ENCODE data around the gene KIFC3.
"Not testable (repeated sequence)": the region's sequence is repeated elsewhere in the genome, so short reads cannot be mapped to it uniquely, and the experiment has no call there.

KIFC3 gene

GRCh38 chr16:57802341-57803133, at the start of gene KIFC3:
TSS of gene KIFC3 (minus strand) at chr16:57802491. CDS start at chr16:57798243, 4,248 bp downstream.
- DNase-seq (ENCODE audit: low read depth in 2 of 2) = peak; percentile 43 to 57

DNA sequence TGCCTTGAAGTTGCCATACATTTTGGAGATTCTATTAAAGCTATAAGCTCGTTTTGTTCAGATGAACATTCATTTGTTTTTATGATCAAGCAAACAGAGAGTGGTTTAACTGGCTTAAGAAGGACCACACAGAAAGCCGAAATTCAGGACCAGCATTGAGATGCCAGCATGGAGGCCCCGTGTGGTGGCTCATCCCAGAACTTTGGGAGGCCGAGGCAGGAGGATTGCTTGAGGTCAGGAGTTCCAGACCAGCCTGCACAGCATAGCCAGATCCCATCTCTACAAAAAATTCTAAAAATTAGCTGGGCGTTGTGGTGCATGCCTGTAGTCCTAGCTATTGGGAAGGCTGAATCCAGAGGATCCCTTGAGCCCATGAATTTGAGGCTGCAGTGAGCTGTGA, 45.9 kb upstream of the KIFC3 start:
- no peak for DNase-seq (ENCODE audit: low read depth in 2 of 2)

DNA sequence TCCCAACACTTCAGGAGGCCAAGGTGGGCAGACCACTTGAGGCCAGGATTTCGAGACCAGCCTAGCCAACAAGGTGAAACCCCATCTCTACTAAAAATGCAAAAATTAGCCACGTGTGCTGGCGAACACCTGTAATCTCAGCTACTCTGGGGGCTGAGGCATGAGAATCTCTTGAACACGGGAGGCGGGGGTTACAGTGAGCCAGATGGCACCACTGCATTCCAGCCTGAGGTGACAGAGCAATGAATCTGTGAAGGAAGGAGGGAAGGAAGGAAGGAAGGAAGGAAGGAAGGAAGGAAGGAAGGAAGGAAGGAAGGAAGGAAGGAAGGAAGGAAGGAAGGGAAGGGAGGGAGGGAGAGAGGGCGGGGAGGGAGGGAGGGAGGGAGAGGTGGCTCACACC, 44.6 kb upstream of the KIFC3 start:
- not testable (repeated sequence) for DNase-seq (ENCODE audit: low read depth in 2 of 2)

GRCh38 chr16:57846078-57846697, 43.9 kb upstream of the KIFC3 start:
- no peak for DNase-seq (ENCODE audit: low read depth in 2 of 2)

DNA sequence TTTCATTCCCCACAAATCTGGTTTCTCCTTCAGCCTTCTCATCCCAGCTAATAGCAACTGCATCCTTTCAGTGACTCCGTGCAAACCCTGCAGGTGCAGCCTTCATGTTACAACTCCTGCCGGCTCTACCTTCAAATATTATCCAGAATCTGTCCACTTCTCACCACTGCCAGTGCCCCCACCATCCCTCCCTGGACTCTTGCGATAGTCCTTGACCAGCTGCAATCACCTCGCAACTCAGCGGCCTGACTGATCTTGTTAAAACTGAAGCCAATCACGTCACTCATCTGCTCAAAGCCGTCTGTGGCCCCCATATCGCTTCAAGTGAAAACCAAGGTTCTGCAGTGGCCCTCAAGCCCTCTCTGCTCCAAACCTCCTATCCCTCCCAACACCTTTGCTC, 42.8 kb upstream of the KIFC3 start:
- DNase-seq (ENCODE audit: low read depth in 2 of 2) = no peak

- DNase-seq (ENCODE audit: low read depth in 2 of 2) = no peak
Measured at GRCh38 chr16:57844416-57845030, 42.2 kb upstream of the KIFC3 start.

DNA sequence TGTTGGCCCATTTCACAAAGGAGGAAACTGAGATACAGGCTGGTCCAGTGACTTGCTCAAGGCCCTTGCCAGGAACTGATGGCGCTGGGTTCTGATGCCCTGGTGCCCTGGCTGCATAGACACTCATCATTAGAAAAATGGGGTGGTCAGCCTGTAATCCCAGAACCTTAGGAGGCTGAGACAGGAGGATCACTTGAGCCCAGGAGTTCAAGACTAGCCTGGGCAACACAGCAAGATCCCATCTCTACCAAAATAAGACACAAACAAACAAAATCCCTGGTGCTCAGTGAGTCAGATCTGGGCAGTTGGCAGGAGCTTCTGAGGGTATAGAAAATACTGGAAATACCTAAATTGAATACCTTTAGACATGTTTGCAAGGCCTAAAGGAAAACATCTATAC, 41.1 kb upstream of the KIFC3 start:
- DNase-seq (ENCODE audit: low read depth in 2 of 2) = no peak

DNA sequence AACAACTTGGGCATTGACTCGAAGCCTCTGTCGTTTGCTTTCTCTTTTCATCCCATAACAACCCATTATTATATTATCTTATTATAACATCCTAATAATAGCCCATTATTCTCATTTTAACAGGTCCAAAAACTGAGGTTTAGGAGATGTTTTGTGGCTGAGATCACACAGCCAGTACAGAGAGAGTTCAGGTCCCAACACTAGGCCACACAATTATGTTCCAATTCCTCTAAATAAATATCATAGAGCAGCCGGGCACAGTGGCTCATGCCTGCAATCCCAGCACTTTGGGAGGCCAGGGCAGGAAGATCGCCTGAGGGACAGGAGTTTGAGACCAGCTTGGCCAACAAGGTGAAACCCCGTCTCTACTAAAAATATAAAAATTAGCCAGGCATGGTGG, 40.3 kb upstream of the KIFC3 start:
- no peak for DNase-seq (ENCODE audit: low read depth in 2 of 2)

DNA sequence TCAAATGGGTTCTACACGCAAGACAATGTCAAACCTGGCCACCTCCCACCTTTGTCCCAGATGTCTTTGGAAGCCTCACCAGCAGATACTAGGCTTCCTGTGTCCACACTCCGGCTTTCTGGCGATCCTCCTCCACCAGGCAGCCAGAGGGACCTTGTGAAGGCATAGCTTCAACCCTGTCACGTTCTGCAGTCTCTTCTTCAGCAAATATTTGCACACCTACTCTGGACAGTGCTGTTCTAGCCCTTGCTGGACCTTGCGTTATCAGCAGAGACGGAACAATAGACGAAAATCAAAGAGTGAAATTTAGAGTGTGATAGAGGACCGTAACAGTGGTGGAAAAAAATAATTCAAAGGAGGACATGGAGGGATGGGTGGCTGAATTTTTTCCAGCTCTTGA, 38.5 kb upstream of the KIFC3 start:
- DNase-seq (ENCODE audit: low read depth in 2 of 2) = no peak

DNA sequence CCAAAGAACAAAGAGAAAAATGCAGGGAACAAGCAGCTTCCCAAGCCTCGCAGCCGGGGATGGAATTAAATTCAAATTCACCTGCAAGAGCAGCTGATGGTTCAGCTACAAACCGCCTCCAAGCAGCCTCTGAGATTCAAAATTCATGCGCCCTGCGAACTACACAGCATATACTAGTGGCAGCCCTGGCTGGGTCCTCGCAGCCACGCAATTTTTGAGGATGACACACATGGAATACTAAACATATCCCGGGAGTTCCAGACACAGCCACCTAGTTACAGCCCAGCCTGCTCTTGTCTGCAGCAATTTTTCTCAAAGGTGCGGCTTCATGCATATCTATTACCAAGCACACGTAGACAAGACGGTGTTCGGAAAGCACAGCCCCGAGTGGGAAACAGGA, 35.9 kb upstream of the KIFC3 start:
- DNase-seq (ENCODE audit: low read depth in 2 of 2) = no peak

DNA sequence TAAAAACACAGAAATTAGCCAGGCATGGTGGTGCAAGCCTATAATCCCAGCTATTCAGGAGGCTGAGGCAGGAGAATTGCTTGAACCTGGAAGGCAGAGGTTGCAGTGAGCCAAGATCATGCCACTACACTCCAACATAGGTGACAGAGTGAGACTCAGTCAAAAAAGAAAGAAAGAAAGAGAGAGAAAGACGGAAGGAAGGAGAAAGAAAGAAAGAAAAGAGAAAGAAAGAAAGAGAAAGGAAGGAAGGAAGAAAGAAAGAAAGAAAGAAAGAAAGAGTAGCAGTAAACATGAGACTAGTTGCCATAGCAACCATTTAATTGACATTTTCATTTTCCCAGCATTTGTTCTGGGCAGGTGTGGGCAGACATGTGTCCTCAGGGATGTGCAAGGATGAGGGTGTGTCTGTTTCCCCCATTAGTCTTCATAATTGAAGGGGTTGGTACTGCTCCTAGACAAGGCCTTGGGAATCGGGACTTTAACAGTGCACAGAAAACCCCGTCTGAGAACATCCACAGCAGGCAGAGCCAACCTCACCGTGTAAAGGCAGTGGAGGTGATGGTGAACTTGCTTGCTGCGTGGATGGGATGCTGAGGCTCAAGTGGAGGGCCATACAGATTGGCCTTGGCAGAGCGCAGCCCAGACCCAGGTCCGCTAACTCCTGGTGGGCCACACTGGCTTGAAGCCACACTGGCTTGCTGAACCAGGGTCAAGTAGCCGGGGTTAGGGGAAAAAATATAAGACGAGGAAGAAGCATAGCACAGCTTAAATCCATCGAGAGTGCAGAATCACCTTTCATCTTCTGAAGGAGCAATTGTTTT, 35.2 kb upstream of the KIFC3 start:
- no peak for DNase-seq (ENCODE audit: low read depth in 2 of 2)

- not testable (repeated sequence) for DNase-seq (ENCODE audit: low read depth in 2 of 2)
Measured at GRCh38 chr16:57835439-57835838, 33.1 kb upstream of the KIFC3 start.

DNA sequence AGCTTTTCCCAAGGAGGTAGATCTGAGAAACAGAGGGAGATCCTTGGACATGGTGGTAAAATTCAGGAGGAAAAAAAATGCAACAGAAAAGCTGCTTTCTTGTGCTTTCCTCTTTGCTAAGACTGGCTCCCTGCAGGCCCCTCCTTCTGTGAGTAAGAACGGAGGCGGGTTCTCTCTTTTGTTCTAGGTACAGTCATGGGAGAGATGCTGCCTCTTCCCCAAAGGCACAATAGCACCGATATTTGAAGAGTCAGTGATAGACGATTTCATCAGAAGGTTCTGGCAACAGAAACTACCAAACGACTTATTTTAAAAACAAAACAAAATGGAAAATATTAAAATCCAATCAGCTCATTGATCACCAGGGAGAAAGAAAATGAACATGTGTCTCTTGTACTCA, 32.6 kb upstream of the KIFC3 start:
- no peak for DNase-seq (ENCODE audit: low read depth in 2 of 2)

- DNase-seq (ENCODE audit: low read depth in 2 of 2) = no peak
Measured at GRCh38 chr16:57830890-57831484, 28.7 kb upstream of the KIFC3 start.

- DNase-seq (ENCODE audit: low read depth in 2 of 2) = no peak
Measured at GRCh38 chr16:57829969-57830360, 27.7 kb upstream of the KIFC3 start.

DNA sequence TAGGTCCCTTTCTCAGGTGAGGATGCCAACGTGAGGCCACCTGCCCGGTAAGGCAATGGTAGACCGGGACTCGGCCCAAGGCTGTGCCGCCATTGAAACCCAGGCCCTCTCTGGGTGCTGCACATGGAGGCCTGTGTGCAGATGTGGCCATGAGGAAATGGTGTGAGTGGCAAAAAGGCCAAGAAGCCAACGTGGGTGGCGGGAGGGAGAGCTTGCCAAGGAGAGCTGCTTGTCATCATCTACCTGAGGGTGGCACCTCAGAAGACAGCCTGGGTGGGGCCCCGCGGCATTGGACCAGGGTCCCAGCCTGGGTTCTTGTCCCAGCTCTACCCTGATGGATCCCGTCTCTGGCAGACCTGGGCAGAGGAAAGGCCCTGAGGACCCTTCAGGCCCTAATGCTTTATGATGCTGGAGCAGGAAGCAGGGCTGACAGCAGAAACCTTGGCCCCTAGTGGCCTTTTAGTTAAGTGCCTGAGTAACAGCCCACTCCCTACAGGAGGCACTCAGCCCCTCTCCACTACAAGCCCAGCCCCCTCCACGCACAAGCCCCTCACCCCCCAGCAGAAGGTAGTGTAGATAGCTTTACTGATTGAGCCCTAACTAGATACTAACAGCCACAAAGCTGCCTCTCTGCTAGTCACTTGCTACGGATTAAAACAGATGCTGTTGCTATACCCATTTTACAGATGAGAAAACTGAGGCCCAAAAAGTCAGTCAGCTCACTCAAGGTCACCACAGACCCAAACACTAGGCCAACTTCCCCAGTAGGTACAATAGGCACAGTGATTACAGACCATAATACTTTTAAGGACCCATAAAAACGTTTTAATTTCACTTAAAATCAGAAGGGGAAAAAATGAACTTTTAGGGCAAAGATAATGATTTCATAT, 26.2 kb upstream of the KIFC3 start:
- no peak for DNase-seq (ENCODE audit: low read depth in 2 of 2)

DNA sequence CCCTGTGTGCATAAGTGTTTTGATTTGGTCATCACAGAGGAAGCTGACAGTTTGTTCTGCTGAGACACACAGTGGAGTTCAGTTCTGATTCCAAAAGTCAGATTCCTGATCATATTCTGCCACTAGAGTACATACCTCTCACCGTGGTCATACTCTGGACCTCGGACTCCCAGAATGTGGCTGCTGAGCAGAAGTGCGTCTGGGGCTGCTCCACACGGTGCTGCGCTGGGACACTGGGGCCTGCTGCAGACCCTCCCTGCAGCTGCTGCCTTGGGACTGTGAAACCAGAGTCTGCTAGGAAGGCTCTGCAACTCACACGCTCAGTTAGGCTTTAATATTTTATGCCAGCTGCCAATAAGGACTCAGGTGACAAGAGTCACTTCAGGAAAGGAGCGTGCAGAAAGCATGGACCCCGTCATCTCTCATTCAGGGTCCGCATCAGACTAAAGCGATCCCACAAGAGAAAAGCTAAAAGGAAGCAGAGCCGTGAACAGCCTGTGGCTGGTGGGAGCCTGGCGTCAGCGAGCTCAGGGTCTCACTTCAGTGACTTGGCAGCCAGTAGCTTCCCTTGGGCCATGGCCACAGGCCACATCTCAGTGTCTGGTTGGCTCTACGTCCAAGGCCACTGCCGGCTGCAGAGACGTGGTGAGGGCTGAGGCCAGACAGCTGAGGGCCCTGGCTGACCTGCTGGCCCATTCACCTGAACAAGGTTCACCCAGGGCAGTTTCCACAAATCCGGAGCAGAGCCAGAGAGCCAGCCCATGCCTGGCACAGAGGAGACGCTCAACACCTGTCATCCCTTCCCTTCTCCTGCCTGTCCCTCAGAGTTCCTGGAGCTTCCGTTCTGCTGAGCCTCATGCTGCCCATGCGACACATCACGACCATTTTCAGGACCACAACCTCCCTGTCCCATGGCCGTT, 24.7 kb upstream of the KIFC3 start:
- no peak for DNase-seq (ENCODE audit: low read depth in 2 of 2)

- no peak for DNase-seq (ENCODE audit: low read depth in 2 of 2)
Measured at GRCh38 chr16:57826052-57826451, 23.8 kb upstream of the KIFC3 start.

- no peak for DNase-seq (ENCODE audit: low read depth in 2 of 2)
Measured at GRCh38 chr16:57825298-57826044, 23.2 kb upstream of the KIFC3 start.
